ENCODE measurements around the gene CFAP43. TPM values are rescaled to one million over a fixed set of nuclear protein-coding genes. Genes with fewer than 3 reads are reported as not detected.

CFAP43 gene
- total and polyA plus RNA-seq, 9 of the 15 experiments (the other 6 are each of a cell fraction or from before 2014, with no cell fraction given) = 0.07 to 0.86 (median 0.11) TPM; not detected in 1

- TF ChIP-seq DEAF1 (CRISPR knock-in tag; IDR thresholded peaks at IDR 0.05) (no peak), SAFB2 (IDR thresholded peaks at IDR 0.05; ENCODE audit: borderline replicate concordance, low read depth, low read length, severe bottlenecking) (no peak), NCOR1 (IDR thresholded peaks at IDR 0.05) (peak; percentile 47; the same call in 1 of the 2 replicates), SIN3A (IDR thresholded peaks at IDR 0.05; ENCODE audit: borderline replicate concordance in 2 of 2, control insufficient read depth in 1 of 2, low read depth in 2 of 2, low read length in 2 of 2) (no peak), CBFA2T3 (IDR thresholded peaks at IDR 0.05) (peak; percentile 76), ZNF224 (CRISPR knock-in tag; IDR thresholded peaks at IDR 0.05) (no peak), ZNF239 (CRISPR knock-in tag; IDR thresholded peaks at IDR 0.05) (no peak), AFF4 (CRISPR knock-in tag; IDR thresholded peaks at IDR 0.05) (no peak), ATF3 (IDR thresholded peaks at IDR 0.05) (peak; percentile 33; the same call in 1 of the 2 replicates), ATF3 (CRISPR knock-in tag; conservative IDR thresholded peaks at IDR 0.05) (no peak), HNRNPUL1 (IDR thresholded peaks at IDR 0.05; ENCODE audit: low read length) (no peak), DPF2 (IDR thresholded peaks at IDR 0.05) (peak; percentile 44; the same call in 1 of the 2 replicates), ZNF280A (IDR thresholded peaks at IDR 0.05; ENCODE audit: low read depth, partially characterized antibody) (peak; percentile 58), CBX8 (IDR thresholded peaks at IDR 0.05; ENCODE audit: borderline replicate concordance, extremely low read depth, low read depth, low read length, poor library complexity, severe bottlenecking) (no peak), GTF2B (IDR thresholded peaks at IDR 0.05; ENCODE audit: extremely low read depth, insufficient read length) (no peak), ILF3 (IDR thresholded peaks at IDR 0.05; ENCODE audit: borderline replicate concordance) (no peak), ZNF561 (CRISPR knock-in tag; conservative IDR thresholded peaks at IDR 0.05) (no peak), ASH1L (IDR thresholded peaks at IDR 0.05; ENCODE audit: borderline replicate concordance, low read depth, partially characterized antibody) (no peak), NR2C2 (CRISPR knock-in tag; IDR thresholded peaks at IDR 0.05) (no peak), NR2C2 (tag; IDR thresholded peaks at IDR 0.05) (no peak)
These were observed 14.8 kb upstream of the CFAP43 start (continued) for GRCh38 chr10:104246976-104247375.
